A549 (cell line): ENCODE results near the gene LARP4. TPM values are rescaled to one million over a fixed set of nuclear protein-coding genes. Genes with fewer than 3 reads are reported as not detected.

Experiments used
- ATAC-seq, 2 experiments: fragments of 200-7000 bp in 1 of 2; fragments of >200 bp in 1 of 2; cut with Nextera tagmentation in 1 of 2; cut with Tn5 transposase in 1 of 2; 3 replicates each; pipeline versions ENCODE4 v1.8.0 to v1.9.1; 2018 to 2020; ENCODE audit warnings: mild to moderate bottlenecking in 1 of 2, moderate library complexity in 1 of 2
- CTCF ChIA-PET: fragments of 300-600 bp; sonication (Branson Sonifier 250); formaldehyde crosslinking; extraction: SDS; loops from one replicate; lab custom pipeline; 2021; ENCODE audit warnings: antibody characterized with exemption, inconsistent platforms; lab: Yijun Ruan, JAX
- POLR2A ChIA-PET: fragments of 350-600 bp; formaldehyde crosslinking; extraction: SDS; loops from one replicate; lab custom pipeline; 2021; ENCODE audit warnings: antibody characterized with exemption, inconsistent platforms; lab: Yijun Ruan, JAX
- DNase-seq, 2 experiments: peaks; one replicate each; pipeline versions ENCODE4 v3.0.0 to v3.0.0-alpha.2; 2011 to 2016; ENCODE audit warnings: low read depth in 1 of 2, low spot score in 1 of 2
- FAIRE-seq: peaks from 2 replicates; lab custom pipeline; 2011; peaks lifted over from hg19 to GRCh38; lab: Jason Lieb, UNC
- H3K27ac ChIP-seq, 2 experiments: fragments of >200 bp; sonication (Bioruptor Twin); formaldehyde crosslinking; 3 replicates each; pipeline ENCODE4 v1.5.1; 2016 to 2017
- H3K4me1 ChIP-seq: fragments of >200 bp; sonication (Bioruptor Twin); formaldehyde crosslinking; 3 replicates; pipeline ENCODE4 v1.6.1; 2016
- H3K4me2 ChIP-seq: fragments of >200 bp; sonication (Bioruptor Twin); formaldehyde crosslinking; 3 replicates; pipeline ENCODE4 v1.6.1; 2016
- H3K4me3 ChIP-seq: fragments of >200 bp; sonication (Bioruptor Twin); formaldehyde crosslinking; 3 replicates; pipeline ENCODE4 v1.5.1; 2016
- H3K9me3 ChIP-seq: fragments of >200 bp; sonication (Bioruptor Twin); formaldehyde crosslinking; 3 replicates; pipeline ENCODE4 v1.6.1; 2016
- BHLHE40 ChIP-seq: IDR thresholded peaks from 2 replicates; pipeline ENCODE4 v1.6.1; 2012; ENCODE audit warnings: low read depth, low read length, inconsistent platforms
- CBX2 ChIP-seq: fragments of 200-600 bp; sonication (generic); IDR thresholded peaks from 2 replicates; pipeline ENCODE4 v1.6.1; 2016; ENCODE audit warnings: low read depth, mild to moderate bottlenecking, borderline replicate concordance
- CHD4 ChIP-seq: fragments of 200-600 bp; sonication (generic); IDR thresholded peaks from 2 replicates; pipeline ENCODE4 v1.6.1; 2016; ENCODE audit warnings: antibody characterized with exemption, mild to moderate bottlenecking, borderline replicate concordance
- EHF ChIP-seq: fragments of 250-450 bp; sonication (Bioruptor Pico); IDR thresholded peaks from 2 replicates; pipeline ENCODE4 v1.5.0; 2020; ENCODE audit warnings: mild to moderate bottlenecking
- FOSL2 ChIP-seq, 2 experiments: fragments of 450-650 bp in 1 of 2; fragments of >200 bp in 1 of 2; sonication (Bioruptor Twin) in 1 of 2; formaldehyde crosslinking; IDR thresholded peaks; 2 replicates each; pipeline versions ENCODE4 v1.5.0 to v1.6.1; 2016 to 2020; ENCODE audit warnings: mild to moderate bottlenecking in 1 of 2, moderate library complexity in 1 of 2
- FOXS1 ChIP-seq: fragments of 250-450 bp; sonication (Bioruptor Pico); IDR thresholded peaks from 2 replicates; pipeline ENCODE4 v1.5.0; 2020; ENCODE audit warnings: mild to moderate bottlenecking, moderate library complexity
- HOXB13 ChIP-seq: fragments of 250-450 bp; sonication (Bioruptor Pico); IDR thresholded peaks from 2 replicates; pipeline ENCODE4 v1.5.0; 2020; ENCODE audit warnings: low read depth, mild to moderate bottlenecking, moderate library complexity
- JUNB ChIP-seq: fragments of >200 bp; sonication (Bioruptor Twin); formaldehyde crosslinking; IDR thresholded peaks from 2 replicates; pipeline ENCODE4 v1.6.1; 2016
- KDM5A ChIP-seq: fragments of 200-600 bp; sonication (generic); IDR thresholded peaks from 2 replicates; pipeline ENCODE4 v1.6.1; 2016; ENCODE audit warnings: antibody characterized with exemption, mild to moderate bottlenecking
- NPAS2 ChIP-seq: fragments of 250-450 bp; sonication (Bioruptor Pico); IDR thresholded peaks from 2 replicates; pipeline ENCODE4 v1.8.0; 2022; ENCODE audit warnings: mild to moderate bottlenecking, moderate library complexity, borderline replicate concordance
- PHF8 ChIP-seq: fragments of 200-600 bp; sonication (generic); IDR thresholded peaks from 2 replicates; pipeline ENCODE4 v1.6.1; 2016; ENCODE audit warnings: low read depth, mild to moderate bottlenecking, antibody characterized with exemption, moderate library complexity, borderline replicate concordance
- POLR2AphosphoS2 ChIP-seq: conservative IDR thresholded peaks from 2 replicates; pipeline ENCODE4 v1.6.1; 2012; ENCODE audit warnings: low read length, improper control_type of control experiment, inconsistent platforms
- RAD21 ChIP-seq, 2 experiments: fragments of >200 bp in 1 of 2; sonication (Bioruptor Twin) in 1 of 2; formaldehyde crosslinking in 1 of 2; IDR thresholded peaks in 1 of 2; conservative IDR thresholded peaks in 1 of 2; 2 replicates in 1 of 2; 3 replicates in 1 of 2; pipeline ENCODE4 v1.6.1; 2012 to 2018; ENCODE audit warnings: inconsistent platforms in 1 of 2
- RFX5 ChIP-seq: fragments of 450-650 bp; IDR thresholded peaks from 2 replicates; pipeline ENCODE4 v1.7.1; 2014; ENCODE audit warnings: antibody characterized with exemption, mild to moderate bottlenecking, moderate library complexity
- SMC3 ChIP-seq: fragments of >200 bp; sonication (Bioruptor Twin); formaldehyde crosslinking; IDR thresholded peaks from 3 replicates; pipeline ENCODE4 v1.6.1; 2018; ENCODE audit warnings: inconsistent platforms
- TP53 ChIP-seq: fragments of 250-450 bp; sonication (Bioruptor Pico); IDR thresholded peaks from 2 replicates; pipeline ENCODE4 v1.5.0; 2021; ENCODE audit warnings: mild to moderate bottlenecking, moderate library complexity
- ZC3H11A ChIP-seq: fragments of 450-650 bp; IDR thresholded peaks from 2 replicates; pipeline ENCODE4 v1.6.1; 2014; ENCODE audit warnings: antibody characterized with exemption, mild to moderate bottlenecking
- WGBS: methylation state at CpG from one replicate; pipeline ENCODE4 v1.1.6; 2017; ENCODE audit errors: missing lambda C conversion rate; 5-methylcytosine and 5-hydroxymethylcytosine counted together
- polyA plus RNA-seq, 4 experiments: library from polyadenylated mRNA; depleted of rRNA in 3 of 4; stranded (reverse); fragments of >200 nt; fragmentation: RNase III in 1 of 4; extraction: RNeasy Plus Mini Kit Qiagen cat#74134 plus additional on column Dnase treatment in 1 of 4; gene quantifications; 2 replicates in 3 of 4; 3 replicates in 1 of 4; pipeline ENCODE4 v1.2.3, GENCODE V29; 2011 to 2017
- TF ChIP-seq, protein P1 (sequence below): IDR thresholded peaks from 2 replicates; pipeline ENCODE4 v1.6.1; 2012
- TF ChIP-seq, protein P2 (sequence below): fragments of 150-350 bp; IDR thresholded peaks from 2 replicates; pipeline ENCODE4 v1.6.1; 2014; ENCODE audit warnings: low read depth, mild to moderate bottlenecking, low read length
- TF ChIP-seq, protein P3 (sequence below): fragments of 200-600 bp; sonication (generic); IDR thresholded peaks from 2 replicates; pipeline ENCODE4 v1.6.1; 2016; ENCODE audit warnings: antibody characterized with exemption, mild to moderate bottlenecking, moderate library complexity

LARP4 gene
- polyA plus RNA-seq, 2 of the 4 experiments (the other 2 are of a cell fraction): 38.2 to 67.8 TPM

DNA sequence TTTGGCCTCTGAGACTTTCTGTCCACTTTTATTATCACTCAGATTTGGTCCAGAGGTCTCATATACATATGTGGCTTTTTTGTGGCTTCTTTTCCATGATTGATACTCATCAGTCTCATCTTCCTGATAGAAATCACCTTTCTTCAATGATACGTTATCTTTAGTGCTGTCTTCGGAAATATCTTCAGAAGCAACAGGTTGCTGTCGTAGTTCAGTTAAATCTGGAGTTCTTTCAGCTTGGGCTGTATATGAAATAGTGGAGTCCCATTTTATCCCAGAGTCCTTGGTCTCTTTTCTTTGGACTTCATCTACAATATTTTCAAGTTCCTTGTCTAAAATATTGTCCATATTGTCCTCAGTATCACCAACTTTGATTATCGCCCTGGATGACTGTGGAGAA, 45.3 kb upstream of the LARP4 start:
- TF ChIP-seq CBX2 (no peak), ZC3H11A (no peak), HOXB13 (CRISPR knock-in tag) (no peak), RAD21 (conservative IDR thresholded peaks at IDR 0.05 in 1 of 2, IDR thresholded peaks at IDR 0.05 in 1 of 2) (no peak), SMC3 (no peak), NPAS2 (CRISPR knock-in tag) (no peak), PHF8 (no peak), FOXS1 (CRISPR knock-in tag) (no peak), EHF (CRISPR knock-in tag) (no peak), CHD4 (no peak), JUNB (no peak), BHLHE40 (no peak)
- TF ChIP-seq, protein P1, sequence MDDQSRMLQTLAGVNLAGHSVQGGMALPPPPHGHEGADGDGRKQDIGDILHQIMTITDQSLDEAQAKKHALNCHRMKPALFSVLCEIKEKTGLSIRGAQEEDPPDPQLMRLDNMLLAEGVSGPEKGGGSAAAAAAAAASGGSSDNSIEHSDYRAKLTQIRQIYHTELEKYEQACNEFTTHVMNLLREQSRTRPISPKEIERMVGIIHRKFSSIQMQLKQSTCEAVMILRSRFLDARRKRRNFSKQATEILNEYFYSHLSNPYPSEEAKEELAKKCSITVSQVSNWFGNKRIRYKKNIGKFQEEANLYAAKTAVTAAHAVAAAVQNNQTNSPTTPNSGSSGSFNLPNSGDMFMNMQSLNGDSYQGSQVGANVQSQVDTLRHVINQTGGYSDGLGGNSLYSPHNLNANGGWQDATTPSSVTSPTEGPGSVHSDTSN: no peak
- TF ChIP-seq, all 56 proteins: peak for 0
- ATAC-seq (no peak), DNase-seq (no peak), FAIRE-seq (no peak)
- no peak overlapping the region for H3K27ac ChIP-seq
- H3K4me3 ChIP-seq: no peak overlapping the region
- ChIA-PET POLR2A (no interaction called here), CTCF (no interaction called here)
- H3K9me3 ChIP-seq: no peaks in the 10 kb centered on the region
- 91% methylated on average over 4 of the region's 4 CpGs for WGBS
- peaks cover 7% of the 10 kb centered on the region; the same call in 1 of the 3 replicates for H3K4me1 ChIP-seq
- no peak overlapping the region for H3K4me2 ChIP-seq

DNA sequence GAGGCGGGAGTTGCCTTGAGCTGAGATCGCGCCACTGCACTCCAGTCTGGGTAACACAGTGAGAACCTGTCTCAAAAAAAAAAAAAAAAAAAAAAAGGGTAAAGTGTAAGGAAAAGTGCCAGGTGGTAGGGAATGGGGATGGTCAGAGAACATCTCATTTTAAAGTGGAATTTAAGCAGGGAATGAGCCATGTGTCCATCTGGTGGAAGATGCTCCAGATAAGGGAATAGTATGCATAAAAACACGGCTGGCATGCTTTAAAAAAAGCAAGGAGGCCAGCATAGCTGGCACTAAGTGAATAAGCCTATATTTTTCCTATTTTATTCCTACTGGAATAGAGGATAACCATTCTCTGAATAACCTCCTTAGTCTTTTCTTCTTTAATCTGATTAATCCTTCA, 38.0 kb upstream of the LARP4 start:
- POLR2A ChIA-PET: no interaction called here
- CTCF ChIA-PET: interaction anchor here (1.1 kb wide), 1 partner anchor 15 kb away, joined by 3 read pairs; no protein-coding TSS in a partner anchor
- WGBS: 83% methylated on average over 4 of the region's 4 CpGs
- TF ChIP-seq KDM5A: no peak
- no peak for TF ChIP-seq CHD4
- TF ChIP-seq, protein P2, sequence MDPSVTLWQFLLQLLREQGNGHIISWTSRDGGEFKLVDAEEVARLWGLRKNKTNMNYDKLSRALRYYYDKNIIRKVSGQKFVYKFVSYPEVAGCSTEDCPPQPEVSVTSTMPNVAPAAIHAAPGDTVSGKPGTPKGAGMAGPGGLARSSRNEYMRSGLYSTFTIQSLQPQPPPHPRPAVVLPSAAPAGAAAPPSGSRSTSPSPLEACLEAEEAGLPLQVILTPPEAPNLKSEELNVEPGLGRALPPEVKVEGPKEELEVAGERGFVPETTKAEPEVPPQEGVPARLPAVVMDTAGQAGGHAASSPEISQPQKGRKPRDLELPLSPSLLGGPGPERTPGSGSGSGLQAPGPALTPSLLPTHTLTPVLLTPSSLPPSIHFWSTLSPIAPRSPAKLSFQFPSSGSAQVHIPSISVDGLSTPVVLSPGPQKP: no peak
- TF ChIP-seq POLR2AphosphoS2: no peak
- TF ChIP-seq, protein P3, sequence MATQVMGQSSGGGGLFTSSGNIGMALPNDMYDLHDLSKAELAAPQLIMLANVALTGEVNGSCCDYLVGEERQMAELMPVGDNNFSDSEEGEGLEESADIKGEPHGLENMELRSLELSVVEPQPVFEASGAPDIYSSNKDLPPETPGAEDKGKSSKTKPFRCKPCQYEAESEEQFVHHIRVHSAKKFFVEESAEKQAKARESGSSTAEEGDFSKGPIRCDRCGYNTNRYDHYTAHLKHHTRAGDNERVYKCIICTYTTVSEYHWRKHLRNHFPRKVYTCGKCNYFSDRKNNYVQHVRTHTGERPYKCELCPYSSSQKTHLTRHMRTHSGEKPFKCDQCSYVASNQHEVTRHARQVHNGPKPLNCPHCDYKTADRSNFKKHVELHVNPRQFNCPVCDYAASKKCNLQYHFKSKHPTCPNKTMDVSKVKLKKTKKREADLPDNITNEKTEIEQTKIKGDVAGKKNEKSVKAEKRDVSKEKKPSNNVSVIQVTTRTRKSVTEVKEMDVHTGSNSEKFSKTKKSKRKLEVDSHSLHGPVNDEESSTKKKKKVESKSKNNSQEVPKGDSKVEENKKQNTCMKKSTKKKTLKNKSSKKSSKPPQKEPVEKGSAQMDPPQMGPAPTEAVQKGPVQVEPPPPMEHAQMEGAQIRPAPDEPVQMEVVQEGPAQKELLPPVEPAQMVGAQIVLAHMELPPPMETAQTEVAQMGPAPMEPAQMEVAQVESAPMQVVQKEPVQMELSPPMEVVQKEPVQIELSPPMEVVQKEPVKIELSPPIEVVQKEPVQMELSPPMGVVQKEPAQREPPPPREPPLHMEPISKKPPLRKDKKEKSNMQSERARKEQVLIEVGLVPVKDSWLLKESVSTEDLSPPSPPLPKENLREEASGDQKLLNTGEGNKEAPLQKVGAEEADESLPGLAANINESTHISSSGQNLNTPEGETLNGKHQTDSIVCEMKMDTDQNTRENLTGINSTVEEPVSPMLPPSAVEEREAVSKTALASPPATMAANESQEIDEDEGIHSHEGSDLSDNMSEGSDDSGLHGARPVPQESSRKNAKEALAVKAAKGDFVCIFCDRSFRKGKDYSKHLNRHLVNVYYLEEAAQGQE: no peak
- no peak for TF ChIP-seq TP53
- no peak for TF ChIP-seq FOSL2 (IDR thresholded peaks at IDR 0.05)
- no peak for TF ChIP-seq FOSL2 (CRISPR knock-in tag; IDR thresholded peaks at IDR 0.05)
- no peak for TF ChIP-seq RFX5
- no peak for TF ChIP-seq NPAS2 (CRISPR knock-in tag)
- TF ChIP-seq, all 56 proteins: peak for 0
- H3K4me1 ChIP-seq: no peaks in the 10 kb centered on the region
- H3K4me3 ChIP-seq: no peak overlapping the region
- no peaks in the 10 kb centered on the region for H3K9me3 ChIP-seq
- ATAC-seq: no peak
- FAIRE-seq: no peak
- DNase-seq: no peak
- no peak overlapping the region for H3K27ac ChIP-seq
- no peak overlapping the region for H3K4me2 ChIP-seq
